ENCODE data around the gene ZFAND5. TPM values are rescaled to one million over a fixed set of nuclear protein-coding genes. Genes with fewer than 3 reads are reported as not detected.

The ZFAND5 gene
- total and polyA plus RNA-seq, 2 experiments from 2014 or later: 138 to 216 TPM

DNA sequence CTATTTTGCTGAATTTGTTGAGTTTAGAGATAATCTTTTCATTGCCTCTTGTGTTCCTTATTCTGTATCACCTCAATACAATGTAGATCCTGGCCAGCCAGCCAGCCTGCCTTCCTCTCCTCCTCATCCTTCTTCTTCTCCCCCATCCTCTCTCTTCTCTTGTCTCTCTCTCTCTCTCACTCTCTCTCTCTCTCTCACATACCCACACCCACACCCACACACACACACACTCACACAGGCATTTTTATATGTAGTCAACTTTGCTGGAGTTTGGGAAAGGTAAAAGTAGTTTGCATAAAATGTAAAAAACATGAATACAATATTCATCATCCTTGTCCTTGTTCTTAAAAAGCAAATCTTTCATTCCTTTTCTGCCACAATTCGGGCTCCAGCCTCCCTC lies 60.5 kb downstream of the ZFAND5 start (continued):
- TF ChIP-seq, protein P1, sequence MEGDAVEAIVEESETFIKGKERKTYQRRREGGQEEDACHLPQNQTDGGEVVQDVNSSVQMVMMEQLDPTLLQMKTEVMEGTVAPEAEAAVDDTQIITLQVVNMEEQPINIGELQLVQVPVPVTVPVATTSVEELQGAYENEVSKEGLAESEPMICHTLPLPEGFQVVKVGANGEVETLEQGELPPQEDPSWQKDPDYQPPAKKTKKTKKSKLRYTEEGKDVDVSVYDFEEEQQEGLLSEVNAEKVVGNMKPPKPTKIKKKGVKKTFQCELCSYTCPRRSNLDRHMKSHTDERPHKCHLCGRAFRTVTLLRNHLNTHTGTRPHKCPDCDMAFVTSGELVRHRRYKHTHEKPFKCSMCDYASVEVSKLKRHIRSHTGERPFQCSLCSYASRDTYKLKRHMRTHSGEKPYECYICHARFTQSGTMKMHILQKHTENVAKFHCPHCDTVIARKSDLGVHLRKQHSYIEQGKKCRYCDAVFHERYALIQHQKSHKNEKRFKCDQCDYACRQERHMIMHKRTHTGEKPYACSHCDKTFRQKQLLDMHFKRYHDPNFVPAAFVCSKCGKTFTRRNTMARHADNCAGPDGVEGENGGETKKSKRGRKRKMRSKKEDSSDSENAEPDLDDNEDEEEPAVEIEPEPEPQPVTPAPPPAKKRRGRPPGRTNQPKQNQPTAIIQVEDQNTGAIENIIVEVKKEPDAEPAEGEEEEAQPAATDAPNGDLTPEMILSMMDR (conservative IDR thresholded peaks at IDR 0.05; ENCODE audit: low read depth in 2 of 2): no peak
- TF ChIP-seq, protein P2, sequence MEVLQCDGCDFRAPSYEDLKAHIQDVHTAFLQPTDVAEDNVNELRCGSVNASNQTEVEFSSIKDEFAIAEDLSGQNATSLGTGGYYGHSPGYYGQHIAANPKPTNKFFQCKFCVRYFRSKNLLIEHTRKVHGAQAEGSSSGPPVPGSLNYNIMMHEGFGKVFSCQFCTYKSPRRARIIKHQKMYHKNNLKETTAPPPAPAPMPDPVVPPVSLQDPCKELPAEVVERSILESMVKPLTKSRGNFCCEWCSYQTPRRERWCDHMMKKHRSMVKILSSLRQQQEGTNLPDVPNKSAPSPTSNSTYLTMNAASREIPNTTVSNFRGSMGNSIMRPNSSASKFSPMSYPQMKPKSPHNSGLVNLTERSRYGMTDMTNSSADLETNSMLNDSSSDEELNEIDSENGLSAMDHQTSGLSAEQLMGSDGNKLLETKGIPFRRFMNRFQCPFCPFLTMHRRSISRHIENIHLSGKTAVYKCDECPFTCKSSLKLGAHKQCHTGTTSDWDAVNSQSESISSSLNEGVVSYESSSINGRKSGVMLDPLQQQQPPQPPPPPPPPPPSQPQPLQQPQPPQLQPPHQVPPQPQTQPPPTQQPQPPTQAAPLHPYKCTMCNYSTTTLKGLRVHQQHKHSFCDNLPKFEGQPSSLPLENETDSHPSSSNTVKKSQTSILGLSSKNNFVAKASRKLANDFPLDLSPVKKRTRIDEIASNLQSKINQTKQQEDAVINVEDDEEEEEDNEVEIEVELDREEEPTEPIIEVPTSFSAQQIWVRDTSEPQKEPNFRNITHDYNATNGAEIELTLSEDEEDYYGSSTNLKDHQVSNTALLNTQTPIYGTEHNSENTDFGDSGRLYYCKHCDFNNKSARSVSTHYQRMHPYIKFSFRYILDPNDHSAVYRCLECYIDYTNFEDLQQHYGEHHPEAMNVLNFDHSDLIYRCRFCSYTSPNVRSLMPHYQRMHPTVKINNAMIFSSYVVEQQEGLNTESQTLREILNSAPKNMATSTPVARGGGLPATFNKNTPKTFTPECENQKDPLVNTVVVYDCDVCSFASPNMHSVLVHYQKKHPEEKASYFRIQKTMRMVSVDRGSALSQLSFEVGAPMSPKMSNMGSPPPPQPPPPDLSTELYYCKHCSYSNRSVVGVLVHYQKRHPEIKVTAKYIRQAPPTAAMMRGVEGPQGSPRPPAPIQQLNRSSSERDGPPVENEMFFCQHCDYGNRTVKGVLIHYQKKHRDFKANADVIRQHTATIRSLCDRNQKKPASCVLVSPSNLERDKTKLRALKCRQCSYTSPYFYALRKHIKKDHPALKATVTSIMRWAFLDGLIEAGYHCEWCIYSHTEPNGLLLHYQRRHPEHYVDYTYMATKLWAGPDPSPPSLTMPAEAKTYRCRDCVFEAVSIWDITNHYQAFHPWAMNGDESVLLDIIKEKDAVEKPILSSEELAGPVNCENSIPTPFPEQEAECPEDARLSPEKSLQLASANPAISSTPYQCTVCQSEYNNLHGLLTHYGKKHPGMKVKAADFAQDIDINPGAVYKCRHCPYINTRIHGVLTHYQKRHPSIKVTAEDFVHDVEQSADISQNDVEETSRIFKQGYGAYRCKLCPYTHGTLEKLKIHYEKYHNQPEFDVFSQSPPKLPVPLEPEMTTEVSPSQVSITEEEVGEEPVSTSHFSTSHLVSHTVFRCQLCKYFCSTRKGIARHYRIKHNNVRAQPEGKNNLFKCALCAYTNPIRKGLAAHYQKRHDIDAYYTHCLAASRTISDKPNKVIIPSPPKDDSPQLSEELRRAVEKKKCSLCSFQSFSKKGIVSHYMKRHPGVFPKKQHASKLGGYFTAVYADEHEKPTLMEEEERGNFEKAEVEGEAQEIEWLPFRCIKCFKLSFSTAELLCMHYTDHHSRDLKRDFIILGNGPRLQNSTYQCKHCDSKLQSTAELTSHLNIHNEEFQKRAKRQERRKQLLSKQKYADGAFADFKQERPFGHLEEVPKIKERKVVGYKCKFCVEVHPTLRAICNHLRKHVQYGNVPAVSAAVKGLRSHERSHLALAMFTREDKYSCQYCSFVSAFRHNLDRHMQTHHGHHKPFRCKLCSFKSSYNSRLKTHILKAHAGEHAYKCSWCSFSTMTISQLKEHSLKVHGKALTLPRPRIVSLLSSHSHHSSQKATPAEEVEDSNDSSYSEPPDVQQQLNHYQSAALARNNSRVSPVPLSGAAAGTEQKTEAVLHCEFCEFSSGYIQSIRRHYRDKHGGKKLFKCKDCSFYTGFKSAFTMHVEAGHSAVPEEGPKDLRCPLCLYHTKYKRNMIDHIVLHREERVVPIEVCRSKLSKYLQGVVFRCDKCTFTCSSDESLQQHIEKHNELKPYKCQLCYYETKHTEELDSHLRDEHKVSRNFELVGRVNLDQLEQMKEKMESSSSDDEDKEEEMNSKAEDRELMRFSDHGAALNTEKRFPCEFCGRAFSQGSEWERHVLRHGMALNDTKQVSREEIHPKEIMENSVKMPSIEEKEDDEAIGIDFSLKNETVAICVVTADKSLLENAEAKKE (CRISPR knock-in tag; IDR thresholded peaks at IDR 0.05): no peak
- TF ChIP-seq JUNB (IDR thresholded peaks at IDR 0.05; ENCODE audit: unreplicated experiment) (no peak), POLR2AphosphoS5 (IDR thresholded peaks at IDR 0.05; ENCODE audit: low read depth) (no peak)

Other genes starting within 250 kb of the ZFAND5 start
- gene GDA, start 215.8 kb downstream of the ZFAND5 start, total RNA-seq (2014; rRNA removed; shearing (Covaris generic)): 4.1 and 5.8 TPM in 2 replicates
- 3.2 and 4.0 TPM in 2 replicates for gene GDA, start 215.8 kb downstream of the ZFAND5 start, polyA plus RNA-seq (2016; fragmentation: Nextera tagmentation; extraction: Ambion mirVana)
- gene TMC1, start 156.4 kb upstream of the ZFAND5 start, total RNA-seq (2014; rRNA removed; shearing (Covaris generic)): 0.54 and 1.2 TPM in 2 replicates
- gene TMC1, start 156.4 kb upstream of the ZFAND5 start, polyA plus RNA-seq (2016; fragmentation: Nextera tagmentation; extraction: Ambion mirVana): 0.42 and 0.61 TPM in 2 replicates